HG03159 (cell line): Measurements from ENCODE around the gene TNF.

Source experiments
- ATAC-seq: cut with Tn5 transposase; IDR thresholded peaks from one replicate; pipeline ENCODE4 v1.9.1; 2021; ENCODE audit warnings: mild to moderate bottlenecking, moderate library complexity; ENCODE audit not compliant: unreplicated experiment

The TNF gene

DNA sequence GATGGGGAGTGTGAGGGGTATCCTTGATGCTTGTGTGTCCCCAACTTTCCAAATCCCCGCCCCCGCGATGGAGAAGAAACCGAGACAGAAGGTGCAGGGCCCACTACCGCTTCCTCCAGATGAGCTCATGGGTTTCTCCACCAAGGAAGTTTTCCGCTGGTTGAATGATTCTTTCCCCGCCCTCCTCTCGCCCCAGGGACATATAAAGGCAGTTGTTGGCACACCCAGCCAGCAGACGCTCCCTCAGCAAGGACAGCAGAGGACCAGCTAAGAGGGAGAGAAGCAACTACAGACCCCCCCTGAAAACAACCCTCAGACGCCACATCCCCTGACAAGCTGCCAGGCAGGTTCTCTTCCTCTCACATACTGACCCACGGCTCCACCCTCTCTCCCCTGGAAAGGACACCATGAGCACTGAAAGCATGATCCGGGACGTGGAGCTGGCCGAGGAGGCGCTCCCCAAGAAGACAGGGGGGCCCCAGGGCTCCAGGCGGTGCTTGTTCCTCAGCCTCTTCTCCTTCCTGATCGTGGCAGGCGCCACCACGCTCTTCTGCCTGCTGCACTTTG is at the start of gene TNF:
TSS of gene TNF (plus strand) at position 231 of the 567 bp plus-strand sequence. CDS start at position 408, 177 bp downstream.
- ATAC-seq, result no peak

DNA sequence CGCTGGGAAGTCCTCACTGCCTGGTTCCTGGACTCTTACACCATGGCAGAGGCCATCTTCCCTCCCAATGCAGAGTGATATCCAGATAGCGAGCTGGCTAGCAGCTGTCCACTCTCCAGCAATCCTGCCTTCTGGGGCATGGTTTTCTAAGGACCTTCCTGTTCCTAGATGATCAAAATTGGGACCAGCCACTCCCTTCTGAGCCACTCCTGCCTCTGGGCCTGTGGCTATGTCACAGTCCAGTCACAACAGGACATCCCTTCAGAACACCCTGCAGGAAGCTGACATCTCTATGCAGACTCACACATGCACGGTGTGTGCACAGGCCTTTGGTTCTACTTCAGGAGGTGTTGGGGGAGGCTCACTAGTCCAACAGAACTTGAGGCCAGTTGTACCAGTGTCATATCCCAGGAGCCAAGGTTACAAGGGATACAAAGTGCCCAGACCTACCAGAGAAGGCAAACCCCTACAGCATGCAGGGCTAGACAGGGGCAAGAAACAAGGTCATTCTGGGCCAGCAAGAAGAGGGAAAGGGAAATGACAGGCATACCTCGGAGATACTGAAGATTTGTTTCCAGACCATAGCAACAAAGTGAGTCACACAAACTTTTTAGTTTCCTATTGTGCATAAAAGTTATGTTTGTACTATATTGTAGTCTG is 49.3 kb upstream of the TNF start:
- no peak for ATAC-seq

DNA sequence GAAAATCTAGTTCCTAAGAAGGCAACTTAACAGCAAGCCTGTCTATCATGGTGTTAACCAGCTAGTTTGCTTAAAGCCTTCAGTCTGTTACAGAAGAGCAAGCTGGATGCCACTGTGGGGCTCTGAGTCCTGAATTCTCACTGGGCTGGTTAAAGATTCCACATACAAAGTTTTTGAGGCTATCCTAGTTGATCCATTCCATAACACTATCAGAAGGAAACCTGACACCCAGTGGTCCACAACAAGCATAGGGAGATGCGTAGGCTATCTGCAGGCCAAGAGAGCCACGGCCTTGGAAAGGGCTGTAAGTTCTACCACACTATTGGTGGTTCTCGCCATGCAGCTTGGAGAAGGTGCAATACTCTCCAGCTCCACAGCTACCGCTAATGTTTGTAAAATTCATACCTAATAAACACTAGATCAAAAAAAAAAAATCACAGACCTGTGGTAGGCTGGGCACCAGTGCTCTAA is 47.0 kb upstream of the TNF start:
- no peak for ATAC-seq

DNA sequence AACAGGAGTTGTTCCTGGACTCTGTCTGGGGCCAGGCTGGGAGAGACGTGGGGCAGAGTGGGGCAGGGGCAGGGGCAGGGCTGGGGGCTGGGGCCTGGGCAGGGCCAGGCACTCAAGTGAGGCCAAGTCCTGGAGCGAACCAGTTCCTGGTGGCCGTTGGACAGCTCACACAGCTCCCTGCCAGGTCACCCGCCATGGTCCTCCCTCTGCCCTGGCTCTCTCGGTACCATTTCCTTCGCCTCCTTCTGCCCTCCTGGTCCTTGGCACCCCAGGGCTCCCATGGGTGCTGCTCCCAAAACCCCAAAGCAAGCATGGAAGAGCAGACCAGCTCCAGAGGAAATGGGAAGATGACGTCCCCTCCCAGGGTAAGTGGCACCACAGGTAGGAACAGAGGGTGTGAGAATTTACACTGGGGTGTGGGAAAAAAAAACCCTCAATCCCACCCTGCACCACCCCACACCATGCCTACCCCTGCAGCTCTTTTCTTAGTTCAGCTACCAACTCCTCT is 46.5 kb upstream of the TNF start, which contains the start of gene MCCD1:
TSS of gene MCCD1 (plus strand) at position 142 of the 508 bp plus-strand sequence. CDS start at position 195, 53 bp downstream.
- no peak for ATAC-seq

DNA sequence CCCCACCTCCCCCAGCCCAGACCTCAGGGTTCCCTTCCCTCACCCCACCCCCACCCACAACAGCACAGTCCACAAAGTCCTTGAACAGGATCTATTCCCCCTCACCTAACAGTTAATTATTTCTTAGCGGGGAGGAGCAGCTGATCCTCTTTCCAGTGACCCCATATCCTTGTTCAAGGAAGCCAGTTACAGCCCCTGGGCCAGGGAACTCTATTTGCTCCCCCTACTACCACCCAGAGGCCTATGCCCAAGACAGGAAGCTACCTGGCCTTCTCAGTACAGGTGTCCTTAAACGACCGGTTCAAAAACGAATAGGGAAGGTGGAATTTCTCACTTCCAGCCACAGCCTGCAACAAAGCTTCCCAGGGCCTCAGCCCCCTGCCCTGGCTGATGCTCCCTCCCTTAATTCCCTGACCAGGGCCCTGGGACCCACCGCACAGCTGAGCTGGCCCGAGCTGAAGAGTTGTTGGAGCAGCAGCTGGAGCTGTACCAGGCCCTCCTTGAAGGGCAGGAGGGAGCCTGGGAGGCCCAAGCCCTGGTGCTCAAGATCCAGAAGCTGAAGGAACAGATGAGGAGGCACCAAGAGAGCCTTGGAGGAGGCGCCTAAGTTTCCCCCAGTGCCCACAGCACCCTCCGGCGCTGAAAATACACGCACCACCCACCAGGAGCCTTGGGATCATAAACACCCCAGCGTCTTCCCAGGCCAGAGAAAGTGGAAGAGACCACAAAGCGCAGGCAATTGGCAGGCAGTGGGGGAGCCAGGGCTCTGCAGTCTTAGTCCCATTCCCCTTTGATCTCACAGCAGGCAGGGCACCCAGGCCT is 45.8 kb upstream of the TNF start:
- no peak for ATAC-seq

DNA sequence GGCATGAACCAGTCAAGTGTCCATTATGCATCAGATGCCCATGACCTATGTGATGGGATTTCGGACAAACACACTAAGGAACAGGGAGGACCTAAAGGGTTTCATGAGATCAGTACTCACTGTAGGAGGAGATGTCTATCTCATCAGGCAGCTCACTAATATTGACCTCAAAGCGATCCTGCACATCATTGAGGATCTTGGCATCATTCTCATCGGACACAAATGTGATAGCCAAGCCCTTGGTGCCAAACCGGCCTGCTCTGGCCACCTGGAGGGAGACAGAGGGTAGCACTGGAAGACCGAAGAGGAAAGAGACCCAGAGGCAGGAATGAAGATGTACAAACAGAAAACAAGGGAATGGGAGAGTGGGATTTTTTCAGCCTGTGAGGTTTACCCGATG is 44.7 kb upstream of the TNF start:
- no peak for ATAC-seq

DNA sequence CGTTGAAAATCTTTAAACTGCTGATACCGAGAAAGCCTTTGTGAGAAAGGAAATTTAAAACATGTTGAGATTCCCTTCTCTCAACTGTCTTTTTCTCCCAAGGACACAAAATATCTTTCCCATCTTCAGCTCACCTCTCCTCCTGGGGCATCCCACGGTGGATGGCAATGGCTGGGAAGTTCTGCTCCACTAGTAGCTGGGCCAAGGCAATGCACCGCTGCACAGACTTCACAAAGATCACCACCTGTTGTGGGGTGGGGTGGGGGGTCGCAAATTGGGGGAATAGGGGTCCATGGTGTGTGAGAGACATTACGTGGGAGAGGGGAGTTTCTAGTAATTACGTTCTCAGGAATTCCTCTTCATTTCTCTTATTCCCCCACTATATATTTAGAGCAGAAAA is 44.2 kb upstream of the TNF start:
- ATAC-seq, result no peak

DNA sequence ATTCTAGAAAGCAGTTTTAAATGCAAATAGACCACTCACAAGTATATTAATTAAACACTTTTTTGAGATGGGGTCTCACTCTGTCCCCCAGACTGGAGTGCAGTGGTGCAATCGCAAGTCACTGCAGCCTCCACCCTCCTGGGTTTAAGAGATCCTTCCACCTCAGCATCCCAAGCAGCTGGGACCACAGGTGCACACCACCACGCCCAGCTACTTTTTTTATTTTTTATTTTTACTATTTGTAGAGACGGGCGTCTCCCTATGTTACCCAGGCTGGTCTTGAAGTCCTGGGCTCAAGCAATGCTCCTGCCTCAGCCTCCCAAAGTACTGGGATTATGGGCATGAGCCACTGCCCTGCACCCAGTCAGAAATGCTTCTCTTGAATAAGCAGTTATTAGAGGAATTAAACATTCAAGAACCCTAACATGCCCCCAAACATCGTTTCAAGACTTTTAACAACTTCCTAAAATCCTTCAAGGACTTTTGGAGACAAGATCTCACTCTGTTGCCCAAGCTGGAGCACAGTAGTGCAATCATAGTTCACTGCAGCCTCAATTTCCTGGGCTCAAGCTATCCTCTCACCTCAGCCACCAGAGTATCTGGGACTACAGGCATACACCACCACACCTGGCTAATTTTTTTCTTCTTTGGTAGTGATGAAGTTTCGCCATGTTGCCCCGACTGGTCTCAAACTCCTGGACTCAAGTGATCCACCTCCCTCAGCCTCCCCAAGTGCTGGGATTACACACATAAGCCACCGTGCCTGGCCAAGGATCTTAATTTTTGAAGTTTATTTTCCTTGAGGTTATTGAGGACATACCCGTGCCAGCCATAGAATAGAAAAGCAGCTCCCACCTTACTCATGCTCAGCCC is 43.4 kb upstream of the TNF start:
- ATAC-seq, result no peak

DNA sequence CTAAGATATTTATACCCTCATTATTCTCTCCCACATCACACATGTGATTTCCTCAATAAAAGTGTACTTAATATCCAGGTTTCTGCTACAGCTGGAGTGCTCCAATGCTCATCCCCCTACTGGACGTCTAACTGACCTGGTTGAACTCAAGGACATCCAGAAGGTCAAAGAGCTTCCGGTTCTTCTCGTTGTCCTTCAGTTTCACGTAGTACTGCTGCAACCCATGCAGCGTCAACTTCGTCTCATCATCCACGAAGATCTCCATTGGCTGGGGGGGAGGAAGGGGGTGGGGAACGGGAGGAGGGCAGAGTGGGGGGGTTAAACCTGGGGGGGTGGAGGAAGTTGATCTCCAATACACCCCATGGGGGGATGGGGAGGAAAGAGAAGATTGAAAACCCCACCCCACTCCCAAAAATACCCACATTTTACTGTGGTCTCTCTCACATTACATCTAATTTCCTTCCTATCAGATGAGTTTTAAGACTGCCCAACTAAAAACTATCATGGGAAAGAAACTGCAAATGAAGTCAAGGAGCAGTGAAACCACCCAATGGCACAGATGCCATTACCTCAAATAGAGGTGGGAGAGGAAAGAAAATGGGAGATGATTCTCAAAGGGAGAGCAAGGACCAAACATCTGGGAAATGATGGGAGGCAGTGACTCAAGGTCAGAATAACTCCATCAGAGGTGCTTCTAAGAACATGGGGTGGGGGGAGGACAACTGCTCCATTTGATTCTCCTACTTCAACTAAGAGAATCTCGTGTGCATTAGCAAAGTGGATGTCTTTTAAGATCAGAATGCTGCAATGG is 42.5 kb upstream of the TNF start:
- ATAC-seq, result no peak

DNA sequence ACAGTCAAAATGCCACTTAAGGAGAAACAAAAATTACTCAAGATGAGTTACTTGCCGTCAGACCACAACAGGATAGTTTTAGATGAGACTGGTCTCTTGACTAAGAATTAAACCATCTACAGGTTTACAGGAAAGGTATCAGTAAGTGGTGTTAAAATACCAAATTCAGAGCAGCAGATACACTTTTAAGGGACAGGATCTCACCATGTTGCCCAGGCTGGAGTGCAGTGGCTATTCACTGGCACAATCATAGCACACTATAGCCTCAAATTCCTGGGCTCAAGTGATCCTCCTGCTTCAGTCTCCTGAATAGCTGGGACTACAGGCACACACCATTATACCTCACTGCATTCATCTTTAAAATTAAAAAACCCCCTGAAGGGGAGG is 41.9 kb upstream of the TNF start:
- ATAC-seq, result no peak

DNA sequence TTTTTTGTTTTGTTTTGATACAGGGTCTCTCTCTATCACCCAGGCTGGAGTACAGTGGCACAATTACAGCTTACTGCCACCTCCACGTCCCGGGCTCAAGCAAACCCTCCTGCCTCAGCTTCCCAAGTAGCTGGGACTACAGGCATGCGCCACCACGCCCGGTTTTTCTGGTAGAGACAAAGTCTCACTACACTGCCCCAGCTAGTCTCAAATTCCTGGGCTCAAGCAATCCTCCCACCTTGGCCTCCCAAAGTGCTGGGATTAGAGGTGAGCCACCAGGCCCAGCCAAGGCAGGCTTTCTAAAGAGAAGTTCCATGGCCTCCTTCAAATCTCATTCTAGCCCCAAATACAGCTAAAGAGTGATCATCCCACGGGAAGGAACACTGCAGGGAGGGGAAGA is 41.4 kb upstream of the TNF start:
- ATAC-seq, result no peak

DNA sequence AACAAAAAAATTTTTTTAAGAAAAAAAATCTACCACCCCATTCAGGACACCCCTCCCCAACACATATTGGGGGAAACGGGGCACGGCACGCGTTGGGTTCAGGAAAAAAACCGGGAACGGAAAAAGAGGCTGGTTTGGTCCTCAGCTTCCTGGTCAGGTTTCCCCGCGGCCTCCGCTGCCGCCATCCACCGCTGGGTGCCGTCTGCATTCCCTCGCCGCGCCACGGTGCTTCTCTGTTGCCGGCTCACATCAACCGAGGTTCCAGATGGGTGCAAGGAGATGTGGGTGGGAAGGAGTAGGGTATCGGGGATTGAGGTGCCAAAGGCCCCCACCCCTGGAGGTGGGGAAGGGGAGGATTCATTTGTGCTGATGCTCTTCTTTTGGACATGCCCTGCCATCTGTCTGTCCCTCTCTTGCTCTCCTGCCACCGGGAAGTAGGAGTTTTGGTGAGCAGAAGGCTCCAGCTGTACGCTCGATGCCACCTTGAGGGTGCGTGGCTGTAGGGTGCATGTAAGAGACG is 40.8 kb upstream of the TNF start:
- no peak for ATAC-seq

DNA sequence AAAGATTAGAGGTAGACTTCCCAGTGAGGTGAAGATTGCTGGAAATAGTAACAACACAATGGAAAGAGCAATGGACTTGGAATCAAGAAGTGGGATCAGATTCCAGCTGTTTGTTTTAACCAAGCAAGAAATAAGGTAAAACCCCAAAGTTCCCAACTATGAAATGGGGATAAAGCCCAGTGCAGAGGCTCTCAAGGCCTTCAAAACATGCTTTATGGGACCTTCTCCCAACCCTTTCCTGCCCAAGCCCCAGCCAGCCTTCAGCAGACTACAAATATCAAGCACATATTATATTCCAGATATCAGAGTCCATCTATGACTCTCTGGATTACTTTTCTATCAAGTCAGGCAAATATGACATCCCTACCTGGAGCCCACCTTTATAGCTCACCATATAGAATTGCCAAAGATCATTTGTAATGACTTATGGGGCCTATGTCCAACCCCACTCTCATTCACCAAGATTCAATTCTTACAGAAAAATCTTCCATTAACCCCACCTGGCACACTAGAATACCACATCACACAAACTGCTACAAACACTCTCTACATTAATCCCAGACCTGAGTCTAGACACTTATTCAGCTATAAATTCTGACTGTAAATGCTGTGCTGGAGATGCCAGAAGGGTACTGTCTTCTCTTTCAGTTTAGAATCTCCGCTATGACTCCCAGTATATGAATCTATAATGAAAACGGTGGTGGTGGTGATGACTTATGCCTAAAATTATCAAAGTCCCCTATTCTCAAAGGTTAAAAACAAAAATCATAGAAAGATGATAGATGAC is 39.6 kb upstream of the TNF start:
- ATAC-seq, result no peak

DNA sequence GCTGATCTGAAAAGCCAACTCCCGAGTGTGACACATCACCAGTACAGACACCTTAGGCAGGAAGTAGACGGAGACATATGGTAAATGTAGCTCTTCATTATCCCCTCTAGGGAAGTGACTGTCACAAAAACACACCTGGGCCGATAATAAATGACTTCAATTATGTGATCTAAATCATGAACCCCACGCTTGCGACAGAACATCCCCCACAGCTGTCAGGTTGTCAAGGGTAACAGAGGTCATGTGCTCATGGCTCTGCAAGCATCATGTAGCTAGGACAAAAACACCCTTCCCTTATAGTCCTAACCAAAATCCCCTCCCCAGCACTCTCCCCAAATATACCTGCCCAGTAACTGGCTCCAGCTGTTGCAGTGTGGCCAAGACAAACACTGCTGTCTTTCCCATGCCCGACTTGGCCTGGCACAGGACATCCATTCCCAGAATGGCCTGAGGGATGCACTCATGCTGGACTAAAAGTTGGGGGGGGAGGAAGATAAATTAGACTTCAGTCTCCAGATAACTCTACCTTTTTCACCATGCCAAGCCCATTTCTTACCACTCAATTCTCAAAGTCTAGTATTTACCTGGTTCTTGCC is 36.5 kb upstream of the TNF start:
- ATAC-seq, result no peak

DNA sequence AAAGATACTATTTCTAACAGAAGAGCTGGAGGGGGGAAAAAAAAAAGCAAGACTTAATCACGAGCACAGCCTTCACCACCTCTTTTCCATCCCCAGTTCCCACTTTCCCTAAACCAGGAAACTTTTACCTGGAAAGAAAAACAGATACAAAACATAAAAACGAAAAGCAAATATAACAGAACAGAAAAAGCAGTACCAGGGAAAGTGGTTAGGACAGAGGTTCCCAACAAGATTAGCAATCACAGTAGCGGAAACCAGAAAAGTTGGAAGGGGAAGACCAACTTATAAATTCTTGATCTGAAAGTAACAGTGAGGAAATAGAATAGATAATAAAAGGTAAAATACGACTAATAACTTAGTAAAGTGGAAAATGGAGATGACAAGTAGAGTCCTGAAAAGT is 34.7 kb upstream of the TNF start:
- no peak for ATAC-seq

DNA sequence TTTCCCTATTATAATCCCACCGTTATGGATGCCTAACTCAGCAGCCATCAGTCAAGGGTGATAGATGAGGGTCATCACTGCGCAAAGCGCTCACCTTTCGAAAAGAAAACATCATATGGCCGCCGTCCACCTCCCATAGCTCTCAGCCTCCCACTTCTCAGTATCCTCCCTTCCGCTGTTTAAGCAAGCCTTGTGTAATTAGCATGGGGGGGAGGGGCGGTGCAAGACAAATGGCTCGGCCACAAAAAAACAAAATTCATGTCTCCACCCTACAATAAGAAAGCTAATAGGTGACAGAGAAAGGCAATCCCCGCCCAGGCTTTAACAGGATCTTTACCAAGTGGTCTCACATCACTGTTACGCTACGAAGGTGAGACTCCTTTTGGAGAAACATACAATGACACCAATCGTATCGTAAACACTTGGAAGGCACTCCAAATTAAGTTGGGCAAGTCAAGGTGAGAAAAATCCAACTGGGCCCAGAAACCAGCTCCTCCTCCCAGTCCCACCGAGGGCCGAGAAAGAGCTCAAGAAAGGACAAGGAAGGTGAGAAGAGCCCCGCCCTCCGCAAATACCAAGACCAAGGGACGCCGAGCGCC is 34.2 kb upstream of the TNF start:
- peak; percentile 31 for ATAC-seq

DNA sequence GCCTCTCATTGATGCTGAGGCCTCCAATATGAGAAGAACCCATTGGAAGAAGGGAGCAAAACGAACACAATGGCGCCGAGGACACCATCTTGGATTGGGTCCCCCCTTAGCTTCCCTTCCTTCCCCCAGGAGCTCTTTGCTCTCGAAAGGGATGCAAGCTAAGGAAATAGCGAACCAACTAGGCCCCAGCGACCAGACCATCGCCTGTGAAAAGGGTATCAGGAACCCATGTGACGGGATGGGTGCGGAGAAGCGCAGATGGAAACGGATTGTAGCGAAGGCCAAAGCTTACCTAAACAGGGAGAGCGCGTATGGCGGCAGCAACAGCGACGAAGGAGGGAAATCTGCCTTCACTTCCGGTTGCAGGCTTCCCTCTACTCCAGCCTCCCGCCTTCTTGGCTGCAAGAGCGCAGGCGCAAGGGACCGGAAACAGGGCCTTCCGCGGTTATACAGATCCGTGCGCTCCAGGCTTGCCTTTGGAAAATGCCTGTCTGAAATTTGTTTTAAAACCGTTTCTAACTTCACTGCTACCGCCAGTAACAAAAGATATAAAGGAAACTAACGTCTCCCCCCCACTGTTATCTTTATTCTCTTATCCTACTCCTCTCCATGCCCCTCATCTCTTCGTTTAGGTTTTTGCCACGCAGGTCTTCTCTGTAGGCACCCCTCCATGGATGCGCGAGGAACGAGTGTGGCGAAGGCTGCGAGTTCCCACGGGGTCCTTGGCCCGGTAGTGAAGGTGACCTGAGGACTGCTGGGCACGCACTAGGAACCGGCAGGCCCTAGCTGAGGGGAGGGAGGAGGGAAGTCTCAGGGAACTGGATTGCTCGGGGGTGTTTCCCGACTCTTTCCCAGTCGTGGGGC is 33.5 kb upstream of the TNF start, which contains the start of gene DDX39B:
TSS of gene DDX39B (minus strand) at position 346 of the 864 bp plus-strand sequence. CDS start 1,471 bp downstream, outside the sequence.
- peak; percentile 52 for ATAC-seq
